Ascending aorta (tissue), 2 donors: Measurements from ENCODE around the gene MIB2. TPM values are rescaled to one million over a fixed set of nuclear protein-coding genes. Genes with fewer than 3 reads are reported as not detected.

ENCODE experiments used
- DNase-seq, 2 donors: peaks; one replicate each; pipeline ENCODE4 v3.0.0-alpha.2; 2019; ENCODE audit warnings: low spot score in 2 of 2
- H3K27ac ChIP-seq, 2 donors: fragments of 200-600 bp; sonication (generic); one replicate each; pipeline ENCODE4 v1.5.1; 2016 to 2017; ENCODE audit warnings: mild to moderate bottlenecking in 1 of 2
- H3K27me3 ChIP-seq: fragments of 200-600 bp; sonication (generic); one replicate; pipeline ENCODE4 v1.5.1; 2017
- H3K36me3 ChIP-seq, 2 donors: fragments of 200-600 bp; sonication (generic); one replicate each; pipeline ENCODE4 v1.5.1; 2016
- H3K4me1 ChIP-seq, 2 donors: fragments of 200-600 bp; sonication (generic); one replicate each; pipeline ENCODE4 v1.5.1; 2016 to 2017; ENCODE audit warnings: mild to moderate bottlenecking in 1 of 2
- H3K4me3 ChIP-seq, 2 donors: fragments of 200-600 bp; sonication (generic); one replicate each; pipeline ENCODE4 v1.5.1; 2016 to 2017; ENCODE audit warnings: mild to moderate bottlenecking in 1 of 2
- H3K9me3 ChIP-seq, 2 donors: fragments of 200-600 bp; sonication (generic); one replicate each; pipeline ENCODE4 v1.5.1; 2016
- intact Hi-C: fragments of 100-400 bp; cut with DNase I; formaldehyde crosslinking; loops from one replicate; pipeline ENCODE4 v1.15.1; 2023
- total RNA-seq: library from RNA; depleted of rRNA; stranded (reverse); fragments of >200 nt; gene quantifications from one replicate; pipeline ENCODE4 v1.1.0, GENCODE V29; 2016
- TF ChIP-seq, protein P1 (sequence below), 3 experiments: fragments of 200-600 bp in 2 of 3; fragments of 450-650 bp in 1 of 3; sonication (generic) in 2 of 3; IDR thresholded peaks; one replicate each; pipeline ENCODE4 v1.5.1; 2016 to 2019; ENCODE audit warnings: antibody characterized with exemption in 3 of 3, mild to moderate bottlenecking in 1 of 3, moderate library complexity in 1 of 3

Gene MIB2
- total RNA-seq, 1 donor from 2014 or later, result 96.9 TPM

DNA sequence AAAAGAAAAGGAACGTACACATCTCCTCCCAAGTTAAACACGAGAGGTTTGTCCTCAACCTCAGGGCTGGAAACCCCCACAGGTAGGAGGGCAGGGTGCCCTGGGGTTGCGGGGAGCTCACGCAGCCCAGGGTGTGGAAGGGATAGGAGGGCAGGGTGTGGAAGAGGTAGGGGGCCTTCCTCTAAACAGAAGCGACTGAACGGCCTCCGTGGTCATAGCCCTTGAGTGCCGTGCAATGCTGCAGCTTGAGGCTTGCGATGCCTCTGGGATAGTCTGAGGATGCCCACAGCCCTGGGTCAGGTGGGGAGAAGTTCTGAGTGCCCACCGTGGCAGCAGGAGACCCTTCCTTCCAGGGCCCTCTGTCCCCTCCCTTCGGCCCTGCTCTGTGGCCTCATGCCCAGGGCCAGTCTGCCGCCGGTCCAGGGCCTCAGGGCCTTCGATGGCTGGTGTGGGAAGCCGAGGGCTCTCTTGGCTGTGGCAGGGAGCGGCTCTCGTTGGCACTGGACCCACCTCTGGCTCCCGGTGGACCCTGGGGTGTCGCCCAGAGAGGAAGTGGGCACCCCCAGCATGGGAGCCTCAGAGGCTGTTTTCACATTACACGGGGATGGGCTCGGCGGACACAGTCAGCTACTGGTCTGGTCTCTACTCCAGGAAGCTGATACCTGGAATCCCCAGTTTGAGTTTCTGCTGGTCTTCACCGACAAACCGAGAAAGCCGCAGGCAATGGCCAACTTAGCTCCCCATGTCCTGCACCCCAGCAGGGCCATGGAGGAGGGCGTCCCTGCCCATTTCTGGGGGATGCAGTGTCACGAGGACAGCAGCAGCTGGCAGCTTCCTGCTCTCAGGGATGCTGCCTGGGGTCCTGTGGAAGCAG is 49.9 kb downstream of the MIB2 start:
- DNase-seq, result no peak
- Histone ChIP-seq H3K27ac (no peak overlapping the region), H3K9me3 (no peaks in the 10 kb centered on the region), H3K27me3 (no peaks in the 10 kb centered on the region), H3K4me3 (no peak overlapping the region), H3K4me1 (no peaks in the 10 kb centered on the region), H3K36me3 (peaks cover 43 to 44% of the 10 kb centered on the region in 2 donors)
- TF ChIP-seq, protein P1, sequence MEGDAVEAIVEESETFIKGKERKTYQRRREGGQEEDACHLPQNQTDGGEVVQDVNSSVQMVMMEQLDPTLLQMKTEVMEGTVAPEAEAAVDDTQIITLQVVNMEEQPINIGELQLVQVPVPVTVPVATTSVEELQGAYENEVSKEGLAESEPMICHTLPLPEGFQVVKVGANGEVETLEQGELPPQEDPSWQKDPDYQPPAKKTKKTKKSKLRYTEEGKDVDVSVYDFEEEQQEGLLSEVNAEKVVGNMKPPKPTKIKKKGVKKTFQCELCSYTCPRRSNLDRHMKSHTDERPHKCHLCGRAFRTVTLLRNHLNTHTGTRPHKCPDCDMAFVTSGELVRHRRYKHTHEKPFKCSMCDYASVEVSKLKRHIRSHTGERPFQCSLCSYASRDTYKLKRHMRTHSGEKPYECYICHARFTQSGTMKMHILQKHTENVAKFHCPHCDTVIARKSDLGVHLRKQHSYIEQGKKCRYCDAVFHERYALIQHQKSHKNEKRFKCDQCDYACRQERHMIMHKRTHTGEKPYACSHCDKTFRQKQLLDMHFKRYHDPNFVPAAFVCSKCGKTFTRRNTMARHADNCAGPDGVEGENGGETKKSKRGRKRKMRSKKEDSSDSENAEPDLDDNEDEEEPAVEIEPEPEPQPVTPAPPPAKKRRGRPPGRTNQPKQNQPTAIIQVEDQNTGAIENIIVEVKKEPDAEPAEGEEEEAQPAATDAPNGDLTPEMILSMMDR (IDR thresholded peaks at IDR 0.05), result no peak
- intact Hi-C loops, result no loop called here

DNA sequence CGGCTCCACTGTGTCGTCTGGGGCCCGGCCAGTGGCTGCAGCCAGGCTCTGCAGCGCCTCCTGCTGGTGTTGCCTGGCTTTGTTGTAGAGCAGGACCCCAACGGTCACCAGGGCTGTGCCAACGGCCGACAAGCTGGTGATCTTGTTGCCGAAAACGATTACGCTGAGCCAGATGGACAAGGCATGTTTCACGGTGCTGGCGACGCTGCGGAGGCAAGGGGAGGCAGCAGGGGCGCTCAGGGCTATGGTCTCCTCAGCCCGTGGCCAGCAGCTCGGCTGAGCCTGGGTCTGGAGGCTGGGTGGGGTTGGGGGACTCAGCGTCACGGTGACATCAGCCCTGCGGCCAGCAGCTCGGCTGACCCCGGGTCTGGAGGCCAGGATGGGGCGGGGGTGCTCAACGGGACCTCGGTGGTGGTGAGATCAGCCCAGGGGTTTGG is 50.5 kb downstream of the MIB2 start:
- peak in 1 of 2 donors; percentile 62 for DNase-seq

DNA sequence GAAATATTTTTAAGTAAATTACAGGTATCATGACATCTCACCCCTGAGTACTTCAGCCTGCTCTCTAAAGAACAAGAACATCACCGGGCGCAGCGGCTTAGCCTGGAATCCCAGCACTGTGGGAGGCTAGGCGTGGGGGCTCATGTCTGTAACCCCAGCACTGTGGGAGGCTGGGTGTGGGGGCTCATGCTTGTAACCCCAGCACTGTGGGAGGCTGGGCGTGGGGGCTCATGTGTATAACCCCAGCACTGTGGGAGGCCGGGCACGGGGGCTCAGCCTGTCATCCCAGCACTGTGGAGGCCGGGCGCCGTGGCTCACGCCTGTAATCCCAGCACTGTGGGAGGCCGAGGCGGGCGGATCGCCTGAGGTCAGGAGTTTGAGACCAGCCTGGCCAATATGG is 51.2 kb downstream of the MIB2 start:
- DNase-seq, result peak in 1 of 2 donors; percentile 50
- Histone ChIP-seq H3K36me3 (peaks cover 55 to 57% of the 10 kb centered on the region in 2 donors), H3K4me1 (no peaks in the 10 kb centered on the region), H3K9me3 (no peaks in the 10 kb centered on the region), H3K27ac (no peak overlapping the region), H3K4me3 (no peak overlapping the region), H3K27me3 (no peaks in the 10 kb centered on the region)
- TF ChIP-seq, protein P1 (IDR thresholded peaks at IDR 0.05), result no peak
- intact Hi-C loops, result no loop called here

More for the DNA sequence above, 50.5 kb downstream of the MIB2 start:
- intact Hi-C loops, result no loop called here
- TF ChIP-seq, protein P1 (IDR thresholded peaks at IDR 0.05), result peak; percentile 14 to 45 (median 27)
- no peaks in the 10 kb centered on the region for H3K9me3 ChIP-seq
- H3K27ac ChIP-seq, result no peak overlapping the region
- H3K4me3 ChIP-seq, result no peak overlapping the region
- no peaks in the 10 kb centered on the region for H3K4me1 ChIP-seq
- no peaks in the 10 kb centered on the region for H3K27me3 ChIP-seq
- peaks cover 48 to 50% of the 10 kb centered on the region in 2 donors for H3K36me3 ChIP-seq

DNA sequence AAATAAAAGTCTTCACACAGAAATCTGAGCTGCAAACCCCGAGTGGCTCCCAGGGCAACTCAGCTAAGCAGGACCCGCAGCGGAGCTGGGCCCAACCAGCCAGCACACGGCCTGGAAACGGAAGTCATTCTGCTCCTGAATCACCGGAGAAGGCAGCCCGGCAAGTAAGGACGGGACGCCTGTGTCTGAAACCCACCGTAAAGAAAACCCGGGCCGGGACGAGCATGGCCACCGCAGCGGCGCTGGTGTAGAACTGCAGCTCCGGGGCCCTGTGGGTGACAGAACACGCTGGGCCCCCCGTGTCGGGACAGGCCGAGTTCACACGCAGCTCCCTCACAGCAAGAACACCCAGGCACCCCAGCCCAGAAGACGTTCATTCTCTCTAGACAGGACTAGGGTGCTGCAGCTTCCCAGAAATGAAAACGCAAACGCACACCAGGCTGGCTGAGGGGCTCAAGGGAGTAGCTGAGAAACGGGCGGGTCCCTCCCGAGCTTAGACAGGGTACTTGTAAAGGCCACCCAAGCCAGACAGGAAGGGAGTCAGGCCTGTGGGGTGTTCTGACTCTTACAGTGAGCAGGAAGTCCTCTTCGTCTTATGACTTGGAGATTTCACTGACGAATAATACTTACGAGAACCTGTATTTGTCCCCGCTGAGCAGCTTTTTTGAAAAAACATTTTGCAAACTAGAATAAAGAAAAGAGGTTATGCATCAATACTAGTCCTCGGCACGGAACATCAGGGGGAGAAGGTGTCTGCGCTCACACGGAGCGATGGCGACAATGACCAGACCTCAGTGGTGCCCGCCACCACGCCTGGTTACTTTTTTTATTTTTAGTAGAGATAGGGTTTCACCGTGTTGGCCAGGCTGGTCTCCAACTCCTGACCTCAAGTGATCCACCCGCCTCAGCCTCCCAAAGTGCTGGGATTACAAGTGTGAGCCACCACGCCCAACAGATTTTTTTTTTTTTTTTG is 54.5 kb downstream of the MIB2 start:
- intact Hi-C loops, result no loop called here
- no peaks in the 10 kb centered on the region for H3K27me3 ChIP-seq
- DNase-seq, result no peak
- H3K27ac ChIP-seq, result no peak overlapping the region
- H3K4me1 ChIP-seq, result no peaks in the 10 kb centered on the region
- H3K9me3 ChIP-seq, result no peaks in the 10 kb centered on the region
- H3K36me3 ChIP-seq, result peaks cover 68 to 77% of the 10 kb centered on the region in 2 donors
- no peak overlapping the region for H3K4me3 ChIP-seq
- TF ChIP-seq, protein P1 (IDR thresholded peaks at IDR 0.05), result no peak

DNA sequence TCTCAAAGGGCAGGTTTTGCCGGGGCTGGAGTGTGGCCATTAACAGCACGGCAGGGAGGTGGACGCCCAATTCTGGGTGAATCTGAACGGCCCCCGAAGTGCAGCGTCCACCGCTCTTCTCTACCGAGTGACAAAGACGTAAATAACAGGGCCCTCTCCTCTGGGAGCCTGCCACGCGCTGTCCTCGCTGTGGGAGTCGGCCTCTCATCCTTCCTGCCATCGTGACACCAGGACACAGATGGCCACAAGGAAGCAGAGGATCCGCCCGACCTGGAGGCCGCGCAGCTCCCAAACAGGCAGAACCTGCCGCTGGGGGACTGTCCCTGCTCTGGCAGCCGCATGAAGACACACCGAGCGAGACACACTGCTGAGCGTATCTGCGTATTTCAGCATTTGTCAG is 55.6 kb downstream of the MIB2 start:
- Histone ChIP-seq H3K4me3 (no peak overlapping the region), H3K27me3 (no peaks in the 10 kb centered on the region), H3K36me3 (peaks cover 57 to 70% of the 10 kb centered on the region in 2 donors), H3K9me3 (no peaks in the 10 kb centered on the region), H3K4me1 (no peaks in the 10 kb centered on the region), H3K27ac (no peak overlapping the region)
- DNase-seq, result no peak
- intact Hi-C loops, result no loop called here
- TF ChIP-seq, protein P1 (IDR thresholded peaks at IDR 0.05), result no peak
